GM12801 (cell line): Measurements from ENCODE around the gene KRTCAP3.

ENCODE experiments used
- TF ChIP-seq, protein P1 (sequence below): IDR thresholded peaks from one replicate; pipeline ENCODE4 v1.5.1; 2011; ENCODE audit warnings: control low read depth; ENCODE audit not compliant: insufficient read length; ENCODE audit errors: extremely low read depth

The KRTCAP3 gene

DNA sequence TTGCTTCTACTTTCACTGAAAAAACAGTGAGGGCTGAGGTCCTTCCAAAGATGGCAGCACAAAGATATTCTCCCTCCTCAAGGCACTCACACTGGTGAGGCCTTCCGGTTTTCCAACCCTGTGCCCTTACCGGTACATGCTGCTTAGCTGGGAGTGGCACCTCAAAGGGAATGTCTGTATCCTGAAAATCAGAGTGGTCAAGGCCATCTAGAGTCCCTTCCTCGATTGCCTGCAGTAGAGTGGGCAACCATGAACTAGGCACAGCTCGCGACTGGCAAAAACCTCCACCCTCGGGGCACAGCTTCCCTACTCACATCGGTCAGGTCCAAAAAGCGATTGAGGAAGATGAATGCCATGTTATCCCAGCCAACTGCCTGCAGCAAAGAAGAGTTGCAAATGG, 3.4 kb downstream of the KRTCAP3 start:
- TF ChIP-seq, protein P1, sequence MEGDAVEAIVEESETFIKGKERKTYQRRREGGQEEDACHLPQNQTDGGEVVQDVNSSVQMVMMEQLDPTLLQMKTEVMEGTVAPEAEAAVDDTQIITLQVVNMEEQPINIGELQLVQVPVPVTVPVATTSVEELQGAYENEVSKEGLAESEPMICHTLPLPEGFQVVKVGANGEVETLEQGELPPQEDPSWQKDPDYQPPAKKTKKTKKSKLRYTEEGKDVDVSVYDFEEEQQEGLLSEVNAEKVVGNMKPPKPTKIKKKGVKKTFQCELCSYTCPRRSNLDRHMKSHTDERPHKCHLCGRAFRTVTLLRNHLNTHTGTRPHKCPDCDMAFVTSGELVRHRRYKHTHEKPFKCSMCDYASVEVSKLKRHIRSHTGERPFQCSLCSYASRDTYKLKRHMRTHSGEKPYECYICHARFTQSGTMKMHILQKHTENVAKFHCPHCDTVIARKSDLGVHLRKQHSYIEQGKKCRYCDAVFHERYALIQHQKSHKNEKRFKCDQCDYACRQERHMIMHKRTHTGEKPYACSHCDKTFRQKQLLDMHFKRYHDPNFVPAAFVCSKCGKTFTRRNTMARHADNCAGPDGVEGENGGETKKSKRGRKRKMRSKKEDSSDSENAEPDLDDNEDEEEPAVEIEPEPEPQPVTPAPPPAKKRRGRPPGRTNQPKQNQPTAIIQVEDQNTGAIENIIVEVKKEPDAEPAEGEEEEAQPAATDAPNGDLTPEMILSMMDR = no peak

DNA sequence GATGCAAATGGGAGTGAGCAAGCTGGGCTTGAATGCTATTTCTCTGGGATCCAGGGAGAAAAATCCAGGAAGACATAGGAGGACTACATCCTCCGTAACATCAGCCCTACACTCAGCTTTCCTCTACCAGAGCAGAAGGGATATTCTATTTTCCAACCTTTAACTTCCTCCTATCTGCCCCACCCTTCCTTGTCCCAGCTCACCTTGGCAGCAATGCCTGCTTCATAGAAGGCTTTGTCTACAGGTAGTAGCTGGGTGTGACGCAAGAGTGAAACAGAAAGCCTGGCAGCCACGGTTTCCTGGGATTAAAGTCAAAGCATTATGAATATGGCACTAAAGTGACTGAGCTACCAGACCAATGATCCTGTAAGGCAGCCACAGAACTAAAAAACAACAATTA, 3.9 kb downstream of the KRTCAP3 start:
- TF ChIP-seq, protein P1 = no peak

- TF ChIP-seq, protein P1 = no peak
Measured at GRCh38 chr2:27448381-27448780, 6.2 kb downstream of the KRTCAP3 start.

GRCh38 chr2:27451095-27451494, 8.9 kb downstream of the KRTCAP3 start:
- TF ChIP-seq, protein P1 = no peak

GRCh38 chr2:27453968-27454367, 11.8 kb downstream of the KRTCAP3 start:
- TF ChIP-seq, protein P1 = no peak

- TF ChIP-seq, protein P1 = no peak
Measured at GRCh38 chr2:27461118-27461517, 18.9 kb downstream of the KRTCAP3 start.

DNA sequence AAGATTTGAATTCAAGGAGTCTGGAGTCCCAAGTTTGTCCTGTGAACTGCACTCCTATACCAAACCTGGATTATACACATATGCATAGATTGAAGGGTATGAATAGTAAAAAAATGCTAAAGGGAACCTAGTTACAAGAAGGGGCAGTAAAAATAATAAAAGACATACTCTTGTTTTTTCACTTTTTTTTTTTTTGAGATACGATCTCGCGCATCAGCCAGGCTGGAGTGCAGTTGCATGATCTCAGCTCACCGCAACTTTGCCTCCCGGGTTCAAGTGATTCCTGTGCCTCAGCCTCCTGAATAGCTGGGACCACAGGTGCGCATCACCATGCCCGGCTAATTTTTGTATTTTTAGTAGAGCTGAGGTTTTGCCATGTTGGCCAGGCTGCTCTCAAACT, 22.3 kb downstream of the KRTCAP3 start:
- TF ChIP-seq, protein P1 = no peak

DNA sequence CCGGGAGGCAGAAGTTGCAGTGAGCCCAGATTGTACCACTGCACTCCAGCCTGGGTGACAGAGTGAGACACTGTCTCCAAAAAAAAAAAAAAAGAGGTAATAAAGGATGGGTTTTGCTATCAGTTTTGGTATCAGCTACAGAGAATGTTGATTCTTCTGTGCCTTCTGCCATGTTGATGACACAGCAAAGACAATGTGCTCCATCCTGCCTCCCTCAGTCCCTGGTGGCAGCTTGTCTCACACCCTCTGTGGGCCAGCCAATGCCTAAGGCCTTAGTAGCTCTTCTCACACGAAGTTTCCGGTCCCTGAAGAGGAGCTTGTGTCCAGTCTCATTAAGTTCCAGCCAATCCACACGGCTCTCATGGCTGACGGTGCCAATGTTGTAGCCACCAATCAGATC, 29.8 kb downstream of the KRTCAP3 start:
- TF ChIP-seq, protein P1 = no peak
